Ovary (tissue), 9 donors: ENCODE data around the gene TBC1D5. TPM values are rescaled to one million over a fixed set of nuclear protein-coding genes. Genes with fewer than 3 reads are reported as not detected.

Experiments
- DNase-seq, 5 donors: peaks; one replicate each; pipeline ENCODE4 v3.0.0-alpha.2; 2019 to 2020
- H3K27ac ChIP-seq, 2 donors: fragments of 200-600 bp; one replicate each; pipeline versions ENCODE4 v1.5.1 to v1.8.0; 2019 to 2022
- H3K27me3 ChIP-seq: fragments of 200-600 bp; one replicate; pipeline ENCODE4 v1.8.0; 2022
- H3K36me3 ChIP-seq: fragments of 200-600 bp; sonication (generic); one replicate; pipeline ENCODE4 v1.5.1; 2019
- H3K4me1 ChIP-seq: one replicate; pipeline ENCODE4 v1.8.1; 2013; ENCODE audit warnings: mild to moderate bottlenecking, moderate library complexity; ENCODE audit not compliant: insufficient read depth
- H3K4me3 ChIP-seq: fragments of 200-600 bp; sonication (generic); one replicate; pipeline ENCODE4 v1.5.1; 2017
- H3K9me3 ChIP-seq, 2 donors: fragments of 200-600 bp in 1 of 2; sonication (generic) in 1 of 2; one replicate each; pipeline versions ENCODE4 v1.5.1 to v1.8.1; 2013 to 2019; ENCODE audit warnings: mild to moderate bottlenecking in 1 of 2, moderate library complexity in 1 of 2
- EP300 ChIP-seq: sonication (generic); formaldehyde crosslinking; IDR thresholded peaks from one replicate; pipeline ENCODE4 v1.6.1; 2017; ENCODE audit warnings: antibody characterized with exemption
- POLR2A ChIP-seq: fragments of 450-650 bp; IDR thresholded peaks from one replicate; pipeline ENCODE4 v1.6.1; 2017; ENCODE audit warnings: antibody characterized with exemption, mild to moderate bottlenecking, moderate library complexity
- WGBS, 3 donors: extraction: QIAGEN DNeasy Blood & Tissue Kit in 1 of 3; methylation state at CpG; one replicate each; pipeline versions ENCODE4 v1.1.5 to v1.1.7; 2013 to 2017; 5-methylcytosine and 5-hydroxymethylcytosine counted together
- intact Hi-C, 4 donors: fragments of 100-400 bp; cut with DNase I; formaldehyde crosslinking; loops; one replicate each; pipeline versions ENCODE4 v1.11.0 to v1.15.1; 2022 to 2023
- polyA plus RNA-seq, 2 donors: library from polyadenylated mRNA; stranded (reverse); fragments of 200-250 nt in 1 of 2; fragments of 350-450 nt in 1 of 2; fragmentation: Illumina TruSeq in 1 of 2; extraction: RNeasy Lipid Tissue Mini Kit (QIAGEN cat#74804) in 1 of 2; gene quantifications; one replicate each; pipeline ENCODE4 v1.2.3, GENCODE V29; 2013 to 2014
- total RNA-seq, 7 donors: library from RNA; depleted of rRNA in 2 of 7; stranded (reverse); fragments of >200 nt in 2 of 7; fragmentation: NEBNext Ultra II Directional in 3 of 7; extraction: Animal tissue kit (Norgen Biotek cat#: 25700) in 3 of 7; gene quantifications; one replicate each; pipeline versions ENCODE4 v1.1.0 to v1.2.4, GENCODE V29; 2016 to 2023
- TF ChIP-seq, protein P1 (sequence below), 3 donors: fragments of 450-650 bp in 2 of 3; fragments of 200-600 bp in 1 of 3; IDR thresholded peaks; one replicate each; pipeline versions ENCODE4 v1.5.1 to v1.8.0; 2016 to 2022; ENCODE audit warnings: antibody characterized with exemption in 3 of 3, mild to moderate bottlenecking in 1 of 3
- donor health status: DM: no; HTN: no; CAD: no; lungs with moderate emphysema.
- donor health status: DM: no; HTN: no; CAD: no.
- donor health status: Bipolar disorder and iron deficiency.
- donor health status: DM: yes; HTN: yes; CAD: no.
- donor health status: DM: no; HTN: no; CAD: no.
- donor health status: DM: yes; HTN: yes; CAD: no.

Gene TBC1D5
- total and polyA plus RNA-seq, 9 donors = 20.7 to 73.5 (median 61.0) TPM

- intact Hi-C loops = no loop called here
- no peaks in the 10 kb centered on the region for H3K9me3 ChIP-seq
- TF ChIP-seq POLR2A (no peak), EP300 (no peak)
- TF ChIP-seq, protein P1, sequence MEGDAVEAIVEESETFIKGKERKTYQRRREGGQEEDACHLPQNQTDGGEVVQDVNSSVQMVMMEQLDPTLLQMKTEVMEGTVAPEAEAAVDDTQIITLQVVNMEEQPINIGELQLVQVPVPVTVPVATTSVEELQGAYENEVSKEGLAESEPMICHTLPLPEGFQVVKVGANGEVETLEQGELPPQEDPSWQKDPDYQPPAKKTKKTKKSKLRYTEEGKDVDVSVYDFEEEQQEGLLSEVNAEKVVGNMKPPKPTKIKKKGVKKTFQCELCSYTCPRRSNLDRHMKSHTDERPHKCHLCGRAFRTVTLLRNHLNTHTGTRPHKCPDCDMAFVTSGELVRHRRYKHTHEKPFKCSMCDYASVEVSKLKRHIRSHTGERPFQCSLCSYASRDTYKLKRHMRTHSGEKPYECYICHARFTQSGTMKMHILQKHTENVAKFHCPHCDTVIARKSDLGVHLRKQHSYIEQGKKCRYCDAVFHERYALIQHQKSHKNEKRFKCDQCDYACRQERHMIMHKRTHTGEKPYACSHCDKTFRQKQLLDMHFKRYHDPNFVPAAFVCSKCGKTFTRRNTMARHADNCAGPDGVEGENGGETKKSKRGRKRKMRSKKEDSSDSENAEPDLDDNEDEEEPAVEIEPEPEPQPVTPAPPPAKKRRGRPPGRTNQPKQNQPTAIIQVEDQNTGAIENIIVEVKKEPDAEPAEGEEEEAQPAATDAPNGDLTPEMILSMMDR (IDR thresholded peaks at IDR 0.05) = no peak
- H3K36me3 ChIP-seq = no peaks in the 10 kb centered on the region
- H3K27ac ChIP-seq = no peak overlapping the region
- no peak overlapping the region for H3K4me3 ChIP-seq
- DNase-seq = no peak
- H3K4me1 ChIP-seq = peaks cover 3% of the 10 kb centered on the region
- no peaks in the 10 kb centered on the region for H3K27me3 ChIP-seq
These were observed 64.2 kb downstream of the TBC1D5 start for GRCh38 chr3:17678116-17678741.

DNA sequence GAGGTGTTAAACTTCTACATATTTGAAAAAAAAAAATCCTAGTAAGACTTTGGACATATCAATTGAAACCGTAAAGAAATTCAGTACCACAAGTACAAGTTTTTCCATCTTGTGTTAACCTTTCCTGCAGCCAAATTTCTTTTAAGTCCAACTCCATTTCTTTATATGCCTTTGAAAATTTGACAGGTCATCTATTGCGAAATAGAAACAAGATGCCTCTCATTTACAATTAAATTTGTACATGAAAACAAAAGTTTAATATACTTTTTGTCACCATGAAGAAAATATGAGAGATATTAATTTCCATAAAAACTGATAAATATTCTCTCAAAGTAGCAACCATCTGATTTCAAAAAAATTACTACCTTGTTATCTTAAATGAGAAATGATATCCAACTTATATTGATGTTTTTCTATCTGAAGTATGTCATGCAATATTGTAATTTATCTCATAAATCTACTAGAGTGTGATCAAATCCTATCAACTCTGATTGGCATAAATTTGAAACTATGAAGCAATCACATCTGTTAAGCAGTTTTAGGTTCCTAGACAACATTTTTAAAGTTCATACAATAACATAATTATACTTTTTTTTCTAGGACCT, 68.2 kb downstream of the TBC1D5 start:
- H3K4me1 ChIP-seq = no peaks in the 10 kb centered on the region
- TF ChIP-seq POLR2A = no peak
- TF ChIP-seq EP300 = no peak
- TF ChIP-seq, protein P1 (IDR thresholded peaks at IDR 0.05) = no peak
- no peaks in the 10 kb centered on the region for H3K27me3 ChIP-seq
- H3K27ac ChIP-seq = no peak overlapping the region
- intact Hi-C loops = no loop called here
- no peak for DNase-seq
- no peaks in the 10 kb centered on the region for H3K36me3 ChIP-seq
- no peak overlapping the region for H3K4me3 ChIP-seq
- no peaks in the 10 kb centered on the region for H3K9me3 ChIP-seq
- 48 to 80% (median 49%) methylated on average over 2 of the region's 2 CpGs for WGBS, 3 donors

DNA sequence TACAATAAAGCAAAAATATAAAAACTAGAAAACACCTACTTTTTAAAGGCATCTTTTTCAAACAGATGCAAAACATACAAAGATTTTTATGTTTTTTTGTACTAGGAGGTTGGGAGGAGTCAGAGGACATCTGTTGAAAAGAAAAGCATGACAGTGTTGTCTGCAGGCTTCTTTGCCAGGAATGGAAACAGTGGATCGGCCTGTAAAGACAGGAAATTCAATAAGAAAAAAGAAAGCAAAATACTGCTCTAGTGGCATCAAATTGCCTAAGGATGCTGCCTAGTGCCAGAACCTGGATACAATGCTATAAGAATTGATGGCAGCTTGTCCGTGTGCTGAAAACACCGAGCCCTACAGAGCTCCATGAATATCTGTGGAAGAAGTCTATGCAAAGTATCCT, 69.9 kb downstream of the TBC1D5 start:
- Histone ChIP-seq H3K4me1 (no peaks in the 10 kb centered on the region), H3K36me3 (no peaks in the 10 kb centered on the region), H3K27me3 (no peaks in the 10 kb centered on the region), H3K4me3 (no peak overlapping the region), H3K27ac (no peak overlapping the region), H3K9me3 (no peaks in the 10 kb centered on the region)
- DNase-seq = no peak
- intact Hi-C loops = no loop called here
- TF ChIP-seq, protein P1 (IDR thresholded peaks at IDR 0.05) = no peak
- no peak for TF ChIP-seq POLR2A
- WGBS, 3 donors = 28 to 42% (median 32%) methylated on average over 3 of the region's 3 CpGs

DNA sequence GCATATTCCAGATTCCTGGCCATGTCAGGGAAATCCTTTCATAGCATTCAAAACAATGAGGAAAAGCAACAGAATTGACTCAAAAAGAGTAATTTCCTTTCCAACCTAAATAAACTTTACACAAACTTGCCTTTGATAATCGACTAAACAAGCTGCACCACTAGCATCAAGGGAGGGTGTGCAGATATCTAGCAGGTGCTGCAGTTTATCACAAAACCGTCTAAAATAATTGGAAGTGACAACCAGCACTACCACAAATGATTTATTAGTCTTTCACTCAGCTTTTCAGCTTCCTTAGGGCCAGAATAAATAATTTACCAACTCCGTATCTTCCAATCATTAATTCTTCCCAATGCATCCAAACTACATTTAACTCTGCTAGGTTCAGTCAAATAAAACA, 71.7 kb downstream of the TBC1D5 start:
- Histone ChIP-seq H3K4me3 (no peak overlapping the region), H3K9me3 (no peaks in the 10 kb centered on the region), H3K27ac (no peak overlapping the region), H3K36me3 (no peaks in the 10 kb centered on the region), H3K27me3 (no peaks in the 10 kb centered on the region), H3K4me1 (no peaks in the 10 kb centered on the region)
- 44 to 53% (median 50%) methylated on average over 3 of the region's 3 CpGs for WGBS, 3 donors
- TF ChIP-seq POLR2A = no peak
- no peak for TF ChIP-seq EP300
- TF ChIP-seq, protein P1 (IDR thresholded peaks at IDR 0.05) = no peak
- no peak for DNase-seq
- intact Hi-C loops = no loop called here
